ENCODE measurements around the gene KLF11. TPM values are rescaled to one million over a fixed set of nuclear protein-coding genes. Genes with fewer than 3 reads are reported as not detected.

KLF11 gene
- total and polyA plus RNA-seq, 9 of the 15 experiments (the other 6 are each of a cell fraction or from before 2014, with no cell fraction given), result 2.1 to 13.4 (median 6.5) TPM

- TF ChIP-seq UBTF (IDR thresholded peaks at IDR 0.05; ENCODE audit: borderline replicate concordance in 1 of 2, low read depth in 2 of 2, low read length in 2 of 2), result peak; percentile 35 to 58; a peak in 1 of 4 replicates
Observed at GRCh38 chr2:10079870-10080535, 36.7 kb downstream of the KLF11 start, which contains the start of gene CYS1 (continued).

GRCh38 chr2:10080536-10081304, 37.4 kb downstream of the KLF11 start:
- POLR2A ChIA-PET, result interaction anchor here (0.6 kb wide), 1 partner anchor 39 kb away, joined by 3 read pairs; no protein-coding TSS in a partner anchor
- peaks cover 58 to 64% of the 10 kb centered on the region in 2 experiments for H3K27me3 ChIP-seq (ENCODE audit: control insufficient read depth in 2 of 2, insufficient read depth in 2 of 2, low read length in 2 of 2)
- in situ Hi-C loops (cut with MboI), result no loop called here

More at GRCh38 chr2:10080536-10081304, 37.4 kb downstream of the KLF11 start:
- Histone ChIP-seq H3K9me3 (replicated peaks; ENCODE audit: control insufficient read depth, insufficient read depth, low read depth, low read length) (no peaks in the 10 kb centered on the region), H3K27ac (ENCODE audit: extremely low read depth, low read depth, low read length) (no peak overlapping the region), H3K4me2 (ENCODE audit: insufficient read depth, low read length) (no peak overlapping the region), H4K20me1 (replicated peaks; ENCODE audit: control insufficient read depth, insufficient read depth, low read length) (0 out of 2 replicates have a peak, but pooled peaks cover 7% of the 10 kb centered on the region), H3K4me1 (replicated peaks in 1 of 2; ENCODE audit: control insufficient read depth in 2 of 2, insufficient read depth in 2 of 2, low read length in 2 of 2) (peaks cover 0 to 19% of the 10 kb centered on the region in 2 experiments; a peak in 3 of 5 replicates), H3K79me2 (ENCODE audit: control insufficient read depth, insufficient read depth, low read length) (no peaks in the 10 kb centered on the region), H3K9ac (ENCODE audit: insufficient read depth in 1 of 2, low read depth in 2 of 2, low read length in 2 of 2) (0 out of 4 replicates have a peak overlapping the region, but pooled peaks of 1 of the 2 experiments have one; percentile 15), H2AFZ (ENCODE audit: low read depth, low read length) (no peak overlapping the region), H3K9me1 (ENCODE audit: control insufficient read depth, insufficient read depth, low read length) (no peaks in the 10 kb centered on the region), H3K4me3 (no peak overlapping the region), H3K36me3 (ENCODE audit: control insufficient read depth, insufficient read depth, low read length) (no peaks in the 10 kb centered on the region)
- DNase-seq (ENCODE audit: extremely low read depth in 1 of 4, low spot score in 3 of 4) (peak in 1 of 4 experiments; percentile 11), ATAC-seq (no peak), FAIRE-seq (no peak)
- TF ChIP-seq ZNF146 (CRISPR knock-in tag; IDR thresholded peaks at IDR 0.05; ENCODE audit: unreplicated experiment), result no peak
- no peak for TF ChIP-seq MCM7 (IDR thresholded peaks at IDR 0.05)
- TF ChIP-seq ATF3 (IDR thresholded peaks at IDR 0.05), result no peak
- TF ChIP-seq ATF3 (CRISPR knock-in tag; conservative IDR thresholded peaks at IDR 0.05), result no peak
- TF ChIP-seq POLR2A (conservative IDR thresholded peaks at IDR 0.05), result no peak
- TF ChIP-seq OTX1 (CRISPR knock-in tag; IDR thresholded peaks at IDR 0.05), result no peak
- TF ChIP-seq CEBPZ (IDR thresholded peaks at IDR 0.05; ENCODE audit: borderline replicate concordance, low read depth, low read length), result no peak
- no peak for TF ChIP-seq HMG20B (CRISPR knock-in tag; IDR thresholded peaks at IDR 0.05)
- no peak for TF ChIP-seq ESRRA (IDR thresholded peaks at IDR 0.05; ENCODE audit: borderline replicate concordance, low read depth)
- BruUV-seq (replicated peaks), result no TSS peak
- CTCF ChIA-PET (ENCODE audit: low intra/inter-chr PET ratio), result interaction anchor here (0.6 kb wide), 1 partner anchor 16 kb away, joined by 4 read pairs; no protein-coding TSS in a partner anchor
- 35% methylated on average over 24 of the region's 45 CpGs for WGBS (ENCODE audit: insufficient coverage, low coverage, missing lambda C conversion rate)
- intact Hi-C loops (cut with micrococcal nuclease), result no loop called here
